SK-N-MC (cell line): Measurements from ENCODE around the gene CLSTN1.

Experiments
- DNase-seq: peaks from one replicate; pipeline ENCODE4 v3.0.0-alpha.2; 2011; ENCODE audit warnings: low read depth, low spot score
- H3K27ac ChIP-seq: fragments of 200-600 bp; sonication (generic); 2 replicates; pipeline ENCODE4 v1.5.1; 2016; ENCODE audit warnings: mixed run types
- H3K36me3 ChIP-seq: fragments of 200-600 bp; sonication (generic); 2 replicates; pipeline ENCODE4 v1.6.1; 2017; ENCODE audit warnings: antibody characterized with exemption, low read length, mixed read lengths; ENCODE audit not compliant: insufficient read depth
- H3K4me3 ChIP-seq: fragments of 200-600 bp; sonication (generic); 2 replicates; pipeline ENCODE4 v1.5.1; 2016
- H3K9ac ChIP-seq: fragments of 200-600 bp; sonication (generic); 2 replicates; pipeline ENCODE4 v1.8.0; 2017; ENCODE audit warnings: mixed run types, mixed read lengths; ENCODE audit not compliant: insufficient read length
- H3K9me3 ChIP-seq: fragments of 200-600 bp; sonication (generic); 2 replicates; pipeline ENCODE4 v1.6.1; 2017; ENCODE audit warnings: low read depth, mild to moderate bottlenecking, antibody characterized with exemption, low read length, moderate library complexity, mixed read lengths
- EZH2 ChIP-seq: fragments of 200-600 bp; sonication (generic); IDR thresholded peaks from one replicate; pipeline ENCODE4 v1.6.1; 2017; ENCODE audit warnings: antibody characterized with exemption
- FOXP2 ChIP-seq: optimal IDR thresholded peaks from 2 replicates; pipeline ENCODE3; 2011; ENCODE audit warnings: mild to moderate bottlenecking, moderate library complexity; ENCODE audit not compliant: insufficient read depth; ENCODE audit errors: extremely low read length, control extremely low read depth
- POLR2AphosphoS5 ChIP-seq: IDR thresholded peaks from 2 replicates; pipeline ENCODE4 v1.6.1; 2012; ENCODE audit warnings: mild to moderate bottlenecking, low read depth, low read length, borderline replicate concordance

The CLSTN1 gene

DNA sequence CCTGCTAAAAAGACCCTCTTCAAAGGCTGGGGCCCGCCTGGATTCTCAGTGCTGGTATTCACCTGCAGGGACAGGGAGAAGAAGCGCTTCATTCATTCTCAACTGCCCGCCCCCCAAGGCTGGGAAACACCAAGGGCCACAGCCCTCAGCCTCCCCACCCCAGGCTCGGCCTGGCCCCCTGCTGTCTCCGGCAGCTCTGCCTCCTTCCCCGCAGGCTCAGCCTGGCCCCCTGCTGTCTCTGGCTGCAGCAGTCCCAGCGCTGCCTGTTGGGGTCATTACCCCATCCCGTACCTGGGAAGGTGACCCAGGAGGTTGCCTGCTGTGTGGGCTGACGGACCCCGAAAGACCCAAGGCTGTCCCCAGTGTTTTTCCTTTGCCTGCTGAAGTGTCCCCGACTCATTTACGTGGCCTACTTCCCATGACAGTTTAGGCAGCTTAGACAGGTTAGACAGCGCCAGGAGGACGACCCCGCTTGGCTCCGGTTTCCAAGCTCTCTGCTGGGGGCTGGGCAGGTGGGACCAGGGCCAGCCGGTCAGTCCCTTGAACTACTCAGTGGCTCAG is 22.9 kb upstream of the CLSTN1 start:
- Histone ChIP-seq H3K27ac (no peak overlapping the region), H3K4me3 (no peak overlapping the region), H3K9ac (no peak overlapping the region), H3K36me3 (no peaks in the 10 kb centered on the region), H3K9me3 (no peaks in the 10 kb centered on the region)
- TF ChIP-seq FOXP2: no peak
- TF ChIP-seq POLR2AphosphoS5: no peak
- TF ChIP-seq EZH2: no peak
- DNase-seq: no peak

- Histone ChIP-seq H3K36me3 (no peaks in the 10 kb centered on the region), H3K9me3 (no peaks in the 10 kb centered on the region), H3K27ac (no peak overlapping the region), H3K9ac (no peak overlapping the region), H3K4me3 (no peak overlapping the region)
- DNase-seq: no peak
- TF ChIP-seq EZH2 (no peak), FOXP2 (no peak), POLR2AphosphoS5 (no peak)
These were observed 22.1 kb upstream of the CLSTN1 start for GRCh38 chr1:9845914-9846313.

DNA sequence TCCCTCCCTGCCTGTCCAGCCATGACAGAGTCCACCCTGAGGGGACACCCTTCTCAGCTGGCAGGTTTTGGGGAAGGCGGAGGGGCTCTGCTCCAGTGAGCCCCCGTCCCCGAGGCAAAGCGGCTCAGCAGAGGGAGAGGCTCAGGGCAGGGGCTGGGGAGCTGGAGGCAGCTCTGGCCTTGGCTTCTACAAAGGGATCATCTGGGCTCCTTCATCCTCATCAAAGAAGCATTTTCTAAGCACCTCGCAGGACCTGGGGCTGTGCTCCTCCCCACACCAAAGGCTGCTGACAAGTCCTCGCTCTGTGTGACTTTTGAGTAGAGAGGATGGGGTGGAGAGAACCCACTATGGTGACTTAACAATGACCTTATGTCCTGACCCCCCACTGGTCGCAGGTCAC is 21.0 kb upstream of the CLSTN1 start:
- no peak overlapping the region for H3K9ac ChIP-seq
- no peaks in the 10 kb centered on the region for H3K36me3 ChIP-seq
- no peak overlapping the region for H3K27ac ChIP-seq
- DNase-seq: no peak
- no peak overlapping the region for H3K4me3 ChIP-seq
- TF ChIP-seq POLR2AphosphoS5 (no peak), FOXP2 (no peak), EZH2 (no peak)
- no peaks in the 10 kb centered on the region for H3K9me3 ChIP-seq

DNA sequence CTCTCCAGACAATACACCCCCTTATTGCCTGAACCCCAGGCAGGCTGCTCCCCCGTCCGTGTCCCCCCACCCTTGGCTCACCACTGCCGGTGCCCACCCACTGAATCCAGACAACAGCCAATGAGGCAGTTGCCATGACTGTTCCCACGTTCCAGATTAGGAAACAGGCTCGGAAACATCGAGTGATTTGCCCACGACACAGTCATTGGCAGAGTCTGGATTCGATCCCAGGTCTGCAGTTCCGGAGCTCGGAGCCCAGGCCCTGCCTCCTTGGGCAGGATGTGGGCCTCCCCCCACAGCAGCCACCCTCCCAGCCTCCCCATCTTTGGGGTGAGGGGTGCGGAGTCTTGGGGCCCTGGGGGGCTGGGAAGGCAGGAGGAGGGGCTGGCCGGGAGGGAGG is 20.3 kb upstream of the CLSTN1 start:
- Histone ChIP-seq H3K27ac (no peak overlapping the region), H3K9ac (no peak overlapping the region), H3K4me3 (no peak overlapping the region), H3K36me3 (no peaks in the 10 kb centered on the region), H3K9me3 (no peaks in the 10 kb centered on the region)
- no peak for TF ChIP-seq FOXP2
- no peak for DNase-seq

DNA sequence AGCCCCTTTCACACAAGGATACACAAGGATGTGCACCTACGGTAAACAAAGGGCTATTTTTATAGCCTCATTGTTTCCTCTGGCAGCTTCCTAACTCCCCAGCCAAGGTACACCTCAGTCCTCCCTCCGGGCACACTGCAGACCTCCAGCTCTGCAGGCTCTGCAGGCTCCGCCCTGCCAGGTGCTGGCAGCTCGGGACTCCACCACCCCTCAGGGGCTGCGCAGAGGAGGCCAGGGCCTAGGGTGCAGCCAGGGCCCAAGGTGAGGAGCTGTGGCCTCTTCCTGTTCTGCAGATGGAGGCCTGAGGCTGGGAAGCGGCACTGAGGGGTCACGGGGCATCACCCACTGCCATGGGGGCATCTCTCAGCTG is 19.8 kb upstream of the CLSTN1 start:
- no peaks in the 10 kb centered on the region for H3K36me3 ChIP-seq
- no peak overlapping the region for H3K4me3 ChIP-seq
- TF ChIP-seq POLR2AphosphoS5: no peak
- TF ChIP-seq FOXP2: no peak
- TF ChIP-seq EZH2: no peak
- no peak overlapping the region for H3K27ac ChIP-seq
- no peak for DNase-seq
- H3K9ac ChIP-seq: no peak overlapping the region
- H3K9me3 ChIP-seq: no peaks in the 10 kb centered on the region

DNA sequence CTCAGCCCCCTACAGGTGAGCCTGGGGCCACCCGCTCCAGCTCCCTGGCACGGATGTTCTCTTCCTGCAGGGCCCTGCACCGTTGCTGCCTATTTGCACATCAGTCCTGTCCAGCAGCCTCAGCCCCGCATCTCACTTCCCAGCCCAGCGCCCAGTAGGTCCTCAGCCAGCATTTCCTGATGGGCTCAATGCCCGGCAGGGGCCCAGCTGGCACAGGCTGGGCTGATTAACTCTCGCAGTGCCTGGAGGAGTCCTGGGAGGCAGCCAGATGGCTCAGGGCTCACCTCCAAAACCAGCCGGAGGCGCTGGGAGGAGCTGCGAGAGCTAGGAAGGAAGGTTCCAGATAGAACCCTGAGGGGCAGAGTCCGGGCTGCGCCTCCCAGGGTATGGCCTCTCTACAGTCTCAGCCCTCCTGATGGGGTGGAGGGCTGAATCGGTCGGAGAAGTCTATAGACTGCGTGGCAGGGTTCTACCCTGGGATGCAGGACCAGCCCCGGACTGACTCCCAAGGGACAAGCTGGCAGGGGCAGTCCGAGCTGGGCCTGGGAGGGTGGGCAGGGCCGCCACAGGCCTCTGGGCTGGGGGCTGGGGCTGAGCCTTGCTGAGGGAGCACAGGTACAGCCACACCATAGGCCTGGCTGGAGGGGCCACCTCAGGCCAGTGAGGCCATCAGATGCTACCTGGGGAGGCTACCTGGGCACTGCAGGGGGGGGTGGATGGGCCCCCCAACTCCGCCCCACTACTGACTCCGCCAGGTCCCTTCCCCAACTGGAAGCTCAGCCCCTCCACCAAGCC is 19.2 kb upstream of the CLSTN1 start:
- TF ChIP-seq EZH2 (no peak), FOXP2 (no peak), POLR2AphosphoS5 (no peak)
- no peak for DNase-seq
- no peak overlapping the region for H3K27ac ChIP-seq

GRCh38 chr1:9842073-9842711 is 18.4 kb upstream of the CLSTN1 start:
- DNase-seq: no peak

More for the DNA sequence above, 19.2 kb upstream of the CLSTN1 start:
- Histone ChIP-seq H3K9ac (no peak overlapping the region), H3K4me3 (no peak overlapping the region), H3K36me3 (no peaks in the 10 kb centered on the region), H3K9me3 (no peaks in the 10 kb centered on the region)

DNA sequence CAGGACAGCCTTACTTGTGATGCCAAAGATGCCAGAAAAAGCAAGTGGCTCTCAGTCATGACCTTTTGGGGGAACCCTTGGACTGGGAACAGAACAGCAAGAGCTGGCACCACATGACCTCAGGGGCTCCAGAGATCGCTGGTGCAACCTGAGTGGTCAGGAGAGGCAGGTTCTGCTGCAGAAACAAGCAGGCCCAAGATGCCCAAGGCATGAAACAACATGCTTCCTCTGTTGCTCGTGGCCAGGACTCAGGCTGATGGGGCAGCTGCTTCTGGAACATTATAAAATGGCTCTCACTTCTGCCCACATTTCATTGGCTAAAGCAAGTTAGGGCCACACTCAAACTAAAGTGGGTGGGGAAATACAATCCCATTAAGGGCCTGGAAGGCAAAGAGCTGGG is 17.7 kb upstream of the CLSTN1 start:
- TF ChIP-seq POLR2AphosphoS5 (no peak), EZH2 (no peak), FOXP2 (no peak)
- H3K9ac ChIP-seq: no peak overlapping the region
- no peak overlapping the region for H3K4me3 ChIP-seq
- no peaks in the 10 kb centered on the region for H3K9me3 ChIP-seq
- DNase-seq: no peak
- H3K27ac ChIP-seq: no peak overlapping the region
- no peaks in the 10 kb centered on the region for H3K36me3 ChIP-seq

More at GRCh38 chr1:9842073-9842711, 18.4 kb upstream of the CLSTN1 start:
- Histone ChIP-seq H3K9ac (no peak overlapping the region), H3K36me3 (no peaks in the 10 kb centered on the region), H3K27ac (no peak overlapping the region), H3K4me3 (no peak overlapping the region), H3K9me3 (no peaks in the 10 kb centered on the region)
- TF ChIP-seq POLR2AphosphoS5 (no peak), FOXP2 (no peak), EZH2 (no peak)
